Ecto neural progenitor cell (in vitro differentiated cells): Measurements from ENCODE around the gene TMEM232.
"Not testable (repeated sequence)": the region's sequence is repeated elsewhere in the genome, so short reads cannot be mapped to it uniquely, and the experiment has no call there.

Source experiments
- DNase-seq: peaks from one replicate; pipeline ENCODE4 v3.0.0-alpha.2; 2018; ENCODE audit warnings: low spot score

The TMEM232 gene

DNA sequence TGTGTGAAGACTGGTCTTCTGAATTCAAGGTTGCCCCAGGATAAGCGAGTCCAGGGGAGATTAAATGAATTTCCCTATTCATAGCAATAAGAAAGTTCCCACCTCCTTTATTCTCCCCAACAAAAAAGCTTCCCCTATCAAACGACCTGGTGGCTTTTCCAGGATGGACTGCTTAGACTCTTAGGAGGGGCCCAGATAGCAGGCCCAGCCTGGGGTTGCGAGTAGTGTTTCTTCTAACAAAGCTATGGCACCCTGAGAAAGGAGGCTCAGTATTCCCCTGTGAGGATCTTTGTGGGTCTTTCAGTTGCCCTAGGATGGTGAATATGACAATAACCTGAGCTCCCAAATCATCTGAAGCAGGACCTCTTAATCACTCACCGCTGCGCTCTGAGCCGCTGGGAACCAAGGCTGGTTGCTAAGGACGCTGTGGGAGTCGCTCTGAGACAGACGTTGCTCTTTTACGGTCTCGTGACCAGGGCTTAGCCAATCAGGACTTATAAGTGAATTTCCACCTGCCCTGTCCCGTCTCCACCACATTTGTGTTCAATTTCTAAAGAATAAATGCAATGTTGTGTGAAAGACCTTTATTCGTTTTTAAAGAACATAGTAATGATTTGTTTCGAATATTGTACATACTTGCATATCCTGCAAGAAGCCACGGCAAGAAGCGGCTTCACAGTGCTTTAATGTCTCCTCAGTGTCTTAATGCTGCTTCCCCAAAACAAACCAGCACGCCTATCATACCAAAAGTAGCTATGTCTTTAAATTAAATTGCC is at the start of gene TMEM232:
Gene TMEM232 (minus strand): TSS at position 423 of the 776 bp plus-strand sequence. CDS start 59,319 bp downstream, outside the sequence.
- DNase-seq: peak; percentile 81

DNA sequence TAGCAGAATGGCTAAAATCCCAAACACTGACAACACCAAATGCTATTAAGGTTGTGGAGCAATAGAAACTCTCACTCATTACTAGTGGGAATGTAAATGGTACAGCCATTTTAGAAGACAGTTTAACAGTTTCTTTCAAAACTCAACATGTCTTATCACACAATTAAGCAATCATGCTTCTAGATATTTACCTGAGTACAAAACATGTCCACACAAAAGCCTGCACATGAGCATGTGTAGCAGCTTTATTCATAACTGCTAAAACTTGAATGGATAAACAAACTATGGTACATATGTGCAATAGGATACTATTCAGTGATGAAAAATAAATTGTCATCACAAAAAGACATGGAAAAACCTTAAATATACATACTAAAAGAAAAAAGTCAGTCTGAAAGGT is 43.8 kb upstream of the TMEM232 start:
- no peak for DNase-seq

GRCh38 chr5:110769000-110769681 is 42.7 kb upstream of the TMEM232 start:
- DNase-seq: no peak

DNA sequence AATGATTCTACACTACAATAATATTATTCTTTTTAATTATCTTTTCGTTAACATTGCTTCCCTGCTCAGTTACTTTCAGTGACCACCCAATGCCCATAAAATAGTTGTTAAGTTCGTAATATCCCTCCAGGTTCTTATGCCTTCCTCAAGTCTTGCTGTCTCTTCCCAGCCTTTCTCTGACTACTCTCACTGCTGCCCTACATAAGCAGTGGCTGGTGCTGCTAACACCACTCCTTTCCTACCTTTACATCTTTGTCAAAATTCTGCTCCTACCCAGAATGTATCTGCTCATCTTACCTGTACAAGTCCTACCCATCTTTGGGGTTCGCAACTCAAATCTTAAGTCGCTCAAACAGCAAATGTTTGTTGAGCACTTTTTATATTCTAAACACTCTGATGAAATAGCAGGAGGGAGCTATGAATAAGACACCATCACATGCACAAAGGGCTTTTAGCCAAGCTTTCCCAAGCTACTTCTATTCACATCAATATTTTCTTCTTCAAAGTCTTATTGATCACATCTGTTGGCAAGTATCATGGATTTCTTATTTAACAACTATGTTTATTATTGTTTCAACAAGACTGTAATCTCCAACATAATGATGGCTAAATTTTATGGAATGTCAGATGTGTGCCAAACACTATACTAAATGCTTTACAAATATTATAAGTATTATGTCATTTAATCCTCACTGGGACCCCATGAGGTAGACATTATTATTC is 41.8 kb upstream of the TMEM232 start:
- DNase-seq: no peak

- no peak for DNase-seq
Measured at GRCh38 chr5:110760158-110760557, 33.7 kb upstream of the TMEM232 start.

- DNase-seq: no peak
Measured at GRCh38 chr5:110757118-110757729, 30.8 kb upstream of the TMEM232 start.

- DNase-seq: no peak
Measured at GRCh38 chr5:110754181-110754580, 27.7 kb upstream of the TMEM232 start.

- no peak for DNase-seq
Measured at GRCh38 chr5:110753600-110753999, 27.1 kb upstream of the TMEM232 start.

DNA sequence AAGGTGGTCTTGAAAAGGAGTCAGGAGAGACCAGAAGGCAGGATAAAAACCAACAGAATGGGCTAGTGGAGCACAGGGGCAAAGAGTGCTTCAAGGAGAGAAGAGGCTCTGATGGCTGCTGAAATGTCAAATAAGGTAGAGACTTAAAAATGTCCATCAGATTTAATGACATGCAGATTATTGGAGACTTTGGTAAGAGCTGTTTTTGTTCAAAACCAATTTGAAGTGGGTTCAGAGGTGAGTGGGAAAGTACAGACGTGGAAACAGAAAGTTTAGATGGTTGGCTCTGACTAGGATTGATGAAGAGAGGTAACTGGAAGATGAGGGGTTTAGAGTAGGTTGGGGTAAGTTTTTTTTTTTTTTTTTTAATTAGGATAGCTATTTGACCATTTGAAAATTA is 26.5 kb upstream of the TMEM232 start:
- DNase-seq: no peak

- no peak for DNase-seq
Measured at GRCh38 chr5:110751902-110752762, 25.7 kb upstream of the TMEM232 start.

DNA sequence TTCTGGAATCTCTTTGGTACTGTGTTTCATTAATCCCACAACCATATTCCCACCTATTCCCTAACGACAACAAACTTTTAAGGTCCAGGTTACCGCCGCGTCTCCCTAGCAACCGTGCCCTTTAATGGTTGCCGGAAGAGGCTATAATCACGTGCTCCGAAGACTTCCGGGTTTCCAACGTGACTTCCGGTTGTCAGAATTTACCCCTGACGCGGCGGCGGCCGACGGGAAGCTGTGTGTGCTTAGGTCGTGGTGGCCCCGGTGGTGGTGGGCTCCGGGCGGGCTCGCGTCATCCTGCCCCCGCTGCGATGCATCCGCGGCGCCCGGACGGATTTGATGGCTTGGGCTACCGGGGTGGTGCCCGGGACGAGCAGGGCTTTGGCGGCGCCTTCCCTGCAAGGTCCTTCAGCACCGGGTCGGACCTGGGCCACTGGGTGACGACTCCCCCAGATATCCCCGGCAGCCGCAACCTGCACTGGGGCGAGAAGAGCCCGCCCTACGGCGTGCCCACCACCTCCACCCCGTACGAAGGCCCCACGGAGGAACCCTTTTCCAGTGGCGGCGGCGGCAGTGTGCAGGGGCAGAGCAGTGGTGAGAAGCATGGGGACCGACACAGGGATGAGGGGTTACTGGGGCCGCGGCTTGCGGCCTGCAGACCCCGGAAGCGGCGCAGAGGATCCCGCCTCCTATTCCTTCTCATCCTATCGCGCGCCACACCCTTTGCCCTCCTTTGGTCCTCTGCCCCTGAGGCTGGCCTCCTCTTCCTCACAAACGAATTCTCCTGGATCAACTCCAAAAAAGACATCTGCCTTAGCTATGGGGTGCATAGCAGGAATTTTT is 12.6 kb upstream of the TMEM232 start, which contains the start of gene SLC25A46:
Gene SLC25A46 (plus strand): TSS at position 196 of the 840 bp plus-strand sequence. CDS start 113 bp downstream, at position 309.
- peak; percentile 91 for DNase-seq

DNA sequence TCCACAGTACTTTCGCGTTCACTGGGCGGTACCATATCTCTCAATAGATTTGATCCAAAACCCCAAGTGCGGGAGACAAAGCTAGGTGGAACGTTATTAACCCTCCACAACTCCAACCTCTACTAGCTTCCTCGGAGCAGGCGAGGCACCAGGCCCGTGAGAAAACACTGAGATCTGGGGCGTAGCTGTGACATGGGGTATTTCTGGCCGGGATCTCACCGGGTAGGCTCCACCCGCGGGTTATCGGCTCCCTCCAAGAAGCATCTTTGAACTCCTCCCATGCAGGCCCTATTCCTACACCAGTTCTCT is 12.0 kb upstream of the TMEM232 start:
- no peak for DNase-seq

- no peak for DNase-seq
Measured at GRCh38 chr5:110736753-110737152, 10.3 kb upstream of the TMEM232 start.

DNA sequence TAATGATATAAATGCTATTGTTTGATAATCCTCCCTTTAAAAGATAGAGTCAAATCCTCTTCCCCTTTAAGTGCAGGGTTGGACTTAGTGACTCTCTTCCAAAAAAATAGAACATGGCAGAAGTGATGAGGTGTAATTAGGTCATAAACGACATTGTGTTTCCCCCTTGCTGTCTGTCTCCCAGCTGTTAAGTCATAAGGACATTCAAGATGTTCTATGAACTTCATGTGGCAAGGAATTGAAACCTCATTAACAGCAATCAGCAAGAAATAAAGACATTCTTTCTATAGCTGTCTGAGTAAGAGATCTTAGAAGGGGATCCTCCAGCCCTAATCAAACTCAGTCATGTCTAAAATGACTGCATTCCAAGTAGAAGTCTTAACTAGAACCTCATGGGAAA is 9.1 kb upstream of the TMEM232 start:
- DNase-seq: no peak

GRCh38 chr5:110734101-110734500 is 7.6 kb upstream of the TMEM232 start:
- DNase-seq: no peak

DNA sequence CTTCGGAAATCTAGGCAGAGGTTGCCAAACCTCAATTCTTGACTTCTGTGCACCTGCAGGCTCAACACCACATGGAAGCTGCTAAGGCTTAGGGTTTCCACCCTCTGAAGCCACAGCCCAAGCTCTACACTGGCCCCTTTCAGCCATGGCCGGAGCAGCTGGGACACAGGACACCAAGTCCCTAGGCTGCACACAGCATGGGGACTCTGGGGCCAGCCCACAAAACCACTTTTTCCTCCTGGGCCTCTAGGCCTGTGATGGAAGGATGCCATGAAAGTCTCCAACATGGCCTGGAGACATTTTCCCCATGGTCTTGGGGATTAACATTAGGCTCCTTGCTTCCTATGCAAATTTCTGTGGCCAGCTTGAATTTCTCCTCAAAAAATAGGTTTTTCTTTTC is 5.0 kb upstream of the TMEM232 start:
- DNase-seq: not testable (repeated sequence)

DNA sequence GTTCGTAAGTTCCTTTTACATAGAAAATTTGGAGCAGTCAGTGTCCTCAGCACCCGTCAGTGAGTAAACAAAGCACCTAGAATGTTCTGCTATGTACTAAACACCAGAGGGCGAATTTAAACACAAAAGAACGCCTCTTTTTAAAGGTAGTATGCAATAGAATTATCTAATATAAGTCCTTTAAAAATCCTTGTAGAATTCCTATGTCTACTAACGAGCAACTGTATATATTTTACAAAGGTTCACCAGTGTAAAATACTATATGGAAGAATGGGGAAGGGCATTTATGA is 499 bp upstream of the TMEM232 start:
- no peak for DNase-seq

- DNase-seq: no peak
Measured at GRCh38 chr5:110718311-110718710, 8.2 kb downstream of the TMEM232 start.

- no peak for DNase-seq
Measured at GRCh38 chr5:110716247-110717245, 9.9 kb downstream of the TMEM232 start.
